K562 (cell line): ENCODE results near the gene TMEM163. TPM values are rescaled to one million over a fixed set of nuclear protein-coding genes. Genes with fewer than 3 reads are reported as not detected.

ENCODE experiments used
- ATAC-seq: fragments of 200-7000 bp; cut with Tn5 transposase; 3 replicates; pipeline ENCODE4 v1.9.1; 2020; ENCODE audit warnings: moderate library complexity
- BruUV-seq: library from RNA; stranded (reverse); fragments of 400-500 nt; replicated peaks from 2 replicates; lab custom pipeline; 2021; lab: Mats Ljungman, UMichigan
- CTCF ChIA-PET: fragments of 300-600 bp; formaldehyde crosslinking; extraction: SDS; loops from one replicate; lab custom pipeline; 2021; ENCODE audit warnings: low intra/inter-chr PET ratio; lab: Yijun Ruan, JAX
- POLR2A ChIA-PET: fragments of 300-600, 350-650 bp; sonication (Branson Sonifier 250); formaldehyde crosslinking; extraction: SDS; loops from one replicate; lab custom pipeline; 2021; ENCODE audit warnings: antibody characterized with exemption, inconsistent platforms; lab: Yijun Ruan, JAX
- DNase-seq, 4 experiments: peaks; one replicate each; pipeline versions ENCODE4 v3.0.0 to v3.0.0-alpha.2; 2011 to 2018; ENCODE audit warnings: low spot score in 3 of 4, mixed read lengths in 3 of 4; ENCODE audit errors: extremely low read depth in 1 of 4
- FAIRE-seq: peaks from 2 replicates; lab custom pipeline; 2011; peaks lifted over from hg19 to GRCh38; lab: Jason Lieb, UNC
- H2AFZ ChIP-seq: 2 replicates; pipeline ENCODE4 v1.6.0; 2011; ENCODE audit warnings: low read depth, low read length, control low read depth, inconsistent platforms
- H3K27ac ChIP-seq: fragments of 200-600 bp; 3 replicates; pipeline ENCODE4 v1.8.0; 2011; ENCODE audit warnings: low read depth, mild to moderate bottlenecking, control low read depth, inconsistent platforms, low read length, moderate library complexity, mixed read lengths; ENCODE audit errors: extremely low read depth
- H3K27me3 ChIP-seq, 2 experiments: fragments of 300-600 bp in 1 of 2; 2 replicates in 1 of 2; 3 replicates in 1 of 2; pipeline versions ENCODE4 v1.6.0 to v1.8.0; 2011; ENCODE audit warnings: inconsistent platforms in 2 of 2, low read length in 2 of 2, mild to moderate bottlenecking in 1 of 2, mixed read lengths in 1 of 2, moderate library complexity in 1 of 2; ENCODE audit not compliant: control insufficient read depth in 2 of 2, insufficient read depth in 2 of 2
- H3K36me3 ChIP-seq: fragments of 300-600 bp; 3 replicates; pipeline ENCODE4 v1.8.0; 2011; ENCODE audit warnings: mild to moderate bottlenecking, low read length, inconsistent platforms; ENCODE audit not compliant: control insufficient read depth, insufficient read depth
- H3K4me1 ChIP-seq, 2 experiments: fragments of 200-600 bp in 1 of 2; replicated peaks in 1 of 2; 2 replicates in 1 of 2; 3 replicates in 1 of 2; pipeline versions ENCODE4 v1.5.1 to v1.8.0; 2011; ENCODE audit warnings: inconsistent platforms in 2 of 2, low read length in 2 of 2, mild to moderate bottlenecking in 1 of 2, mixed read lengths in 1 of 2, moderate library complexity in 1 of 2; ENCODE audit not compliant: control insufficient read depth in 2 of 2, insufficient read depth in 2 of 2
- H3K4me2 ChIP-seq: 2 replicates; pipeline ENCODE4 v1.6.1; 2011; ENCODE audit warnings: low read length, control low read depth, inconsistent platforms, mixed read lengths; ENCODE audit not compliant: insufficient read depth
- H3K4me3 ChIP-seq: fragments of 200-600 bp; sonication (generic), shearing (Covaris generic); 2 replicates; pipeline ENCODE4 v1.5.1; 2016; ENCODE audit warnings: control low read depth, inconsistent platforms
- H3K79me2 ChIP-seq: fragments of 200-600 bp; 3 replicates; pipeline ENCODE4 v1.8.0; 2011; ENCODE audit warnings: low read length, inconsistent platforms; ENCODE audit not compliant: control insufficient read depth, insufficient read depth
- H3K9ac ChIP-seq, 2 experiments: 2 replicates each; pipeline versions ENCODE4 v1.6.0 to v1.6.1; 2011; ENCODE audit warnings: low read depth in 2 of 2, low read length in 2 of 2, control low read depth in 1 of 2, inconsistent platforms in 1 of 2, mild to moderate bottlenecking in 1 of 2, mixed read lengths in 1 of 2; ENCODE audit not compliant: insufficient read depth in 1 of 2
- H3K9me1 ChIP-seq: one replicate; pipeline ENCODE4 v1.6.0; 2011; ENCODE audit warnings: inconsistent platforms, mild to moderate bottlenecking, low read length, moderate library complexity; ENCODE audit not compliant: control insufficient read depth, insufficient read depth
- H3K9me3 ChIP-seq: replicated peaks from 2 replicates; pipeline ENCODE4 v1.5.1; 2011; ENCODE audit warnings: low read depth, low read length, inconsistent platforms; ENCODE audit not compliant: control insufficient read depth, insufficient read depth
- H4K20me1 ChIP-seq: replicated peaks from 2 replicates; pipeline ENCODE4 v1.6.1; 2011; ENCODE audit warnings: low read length, inconsistent platforms, mixed read lengths; ENCODE audit not compliant: control insufficient read depth, insufficient read depth
- MTA1 ChIP-seq: fragments of 450-650 bp; IDR thresholded peaks from 2 replicates; pipeline ENCODE4 v1.6.1; 2017; ENCODE audit warnings: borderline replicate concordance
- NFIX ChIP-seq: fragments of 250-450 bp; sonication (Bioruptor Pico); IDR thresholded peaks from 2 replicates; pipeline ENCODE4 v1.4.0; 2020; ENCODE audit warnings: low read depth, mild to moderate bottlenecking, moderate library complexity
- TSHZ1 ChIP-seq: fragments of 250-450 bp; sonication (Bioruptor Pico); IDR thresholded peaks from 2 replicates; pipeline ENCODE4 v1.4.0; 2020; ENCODE audit warnings: mild to moderate bottlenecking, moderate library complexity
- WGBS: fragments of 100-300 bp; shearing (Covaris generic); methylation state at CpG from one replicate; pipeline ENCODE4 v1.1.6; 2016; ENCODE audit warnings: low coverage, mixed read lengths; ENCODE audit not compliant: insufficient coverage; ENCODE audit errors: missing lambda C conversion rate; 5-methylcytosine and 5-hydroxymethylcytosine counted together
- in situ Hi-C: fragments of 300-500 bp; cut with MboI; formaldehyde crosslinking; loops from 4 replicates; pipeline ENCODE4 v1.15.0; 2018; ENCODE audit warnings: inconsistent platforms, mixed read lengths
- intact Hi-C: fragments of 100-400 bp; cut with micrococcal nuclease; formaldehyde crosslinking; loops from 2 replicates; pipeline ENCODE4 v1.14.2; 2022
- polyA plus RNA-seq, 8 experiments: library from polyadenylated mRNA; depleted of rRNA in 4 of 8; stranded (reverse) in 5 of 8; unstranded in 3 of 8; fragments of >200 nt; fragmentation: Nextera tagmentation in 2 of 8; fragmentation: Illumina TruSeq in 1 of 8; extraction: Ambion mirVana in 2 of 8; extraction: Trizol in 1 of 8; gene quantifications; 2 replicates each; pipeline versions ENCODE4 v1.2.1 to v1.2.3, GENCODE V29; 2011 to 2014; ENCODE audit warnings: inconsistent platforms in 1 of 8, missing spikeins in 1 of 8
- total RNA-seq, 7 experiments: library from RNA; depleted of rRNA in 6 of 7; stranded (reverse); fragments of >200 nt in 6 of 7; fragmentation: Illumina TruSeq in 2 of 7; extraction: Trizol in 2 of 7; gene quantifications; 2 replicates each; pipeline versions ENCODE4 v1.2.1 to v1.2.3, GENCODE V29; 2011 to 2021; ENCODE audit warnings: low replicate concordance in 1 of 7

TMEM163 gene
- total and polyA plus RNA-seq, 9 of the 15 experiments (the other 6 are each of a cell fraction or from before 2014, with no cell fraction given), result 0.04 to 0.68 (median 0.16) TPM; not detected in 3

GRCh38 chr2:134433979-134434378 lies 284.8 kb downstream of the TMEM163 start:
- ATAC-seq, result no peak
- Histone ChIP-seq H3K9ac (no peak overlapping the region), H3K4me2 (no peak overlapping the region), H4K20me1 (no peaks in the 10 kb centered on the region; the same call in 1 of the 2 replicates), H3K4me3 (no peak overlapping the region), H3K36me3 (peaks cover 2% of the 10 kb centered on the region; the same call in 1 of the 3 replicates), H3K79me2 (no peaks in the 10 kb centered on the region), H3K9me3 (no peaks in the 10 kb centered on the region), H3K4me1 (no peaks in the 10 kb centered on the region), H3K9me1 (no peaks in the 10 kb centered on the region), H3K27me3 (no peaks in the 10 kb centered on the region), H2AFZ (no peak overlapping the region), H3K27ac (no peak overlapping the region)
- FAIRE-seq, result no peak
- ChIA-PET POLR2A (no interaction called here), CTCF (no interaction called here)
- in situ Hi-C loops (no loop called here), intact Hi-C loops (no loop called here)
- DNase-seq, result no peak
- WGBS, result 74% methylated on average over 6 of the region's 6 CpGs
- no TSS peak for BruUV-seq
- TF ChIP-seq TSHZ1 (no peak), MTA1 (no peak), NFIX (CRISPR knock-in tag) (no peak)
